MM.1S (cell line): ENCODE measurements around the gene ZNF81.
A peak's percentile ranks its signal among the peaks of the same experiment; 100 is the strongest.
"Not testable (repeated sequence)": the region's sequence is repeated elsewhere in the genome, so short reads cannot be mapped to it uniquely, and the experiment has no call there.

Experiments
- DNase-seq: peaks from one replicate; pipeline ENCODE4 v3.0.0-alpha.2; 2015
- H2AFZ ChIP-seq: fragments of 300-600 bp; sonication (generic); 2 replicates; pipeline ENCODE4 v1.6.0; 2016; ENCODE audit warnings: antibody characterized with exemption, low read length
- H3F3A ChIP-seq: fragments of 300-600 bp; sonication (generic); 2 replicates; pipeline ENCODE4 v1.6.1; 2016; ENCODE audit warnings: mild to moderate bottlenecking, antibody characterized with exemption, low read length, moderate library complexity, mixed read lengths; ENCODE audit not compliant: insufficient read depth
- H3K27ac ChIP-seq: fragments of 300-600 bp; sonication (generic); 2 replicates; pipeline ENCODE4 v1.5.1; 2016; ENCODE audit warnings: mild to moderate bottlenecking, low read length
- H3K27me3 ChIP-seq: fragments of 300-600 bp; sonication (generic); replicated peaks from 2 replicates; pipeline ENCODE4 v1.6.0; 2016; ENCODE audit warnings: low read length; ENCODE audit not compliant: insufficient read depth
- H3K36me3 ChIP-seq: fragments of 300-600 bp; sonication (generic); replicated peaks from 2 replicates; pipeline ENCODE4 v1.6.1; 2016; ENCODE audit warnings: mild to moderate bottlenecking, low read length, mixed read lengths; ENCODE audit not compliant: insufficient read depth
- H3K4me1 ChIP-seq: fragments of 300-600 bp; sonication (generic); 2 replicates; pipeline ENCODE4 v1.6.1; 2016; ENCODE audit warnings: low read length, mixed read lengths
- H3K4me2 ChIP-seq: fragments of 300-600 bp; sonication (generic); 2 replicates; pipeline ENCODE4 v1.6.0; 2016; ENCODE audit warnings: low read depth, low read length
- H3K4me3 ChIP-seq: fragments of 300-600 bp; sonication (generic); 2 replicates; pipeline ENCODE4 v1.5.1; 2016; ENCODE audit warnings: low read length, mixed read lengths
- H3K79me2 ChIP-seq: fragments of 300-600 bp; sonication (generic); 2 replicates; pipeline ENCODE4 v1.6.1; 2016; ENCODE audit warnings: mixed run types, low read length, mixed read lengths
- H3K9ac ChIP-seq: fragments of 300-600 bp; sonication (generic); 2 replicates; pipeline ENCODE4 v1.6.1; 2016; ENCODE audit warnings: low read length, mixed read lengths
- H3K9me2 ChIP-seq: fragments of 300-600 bp; sonication (generic); replicated peaks from 2 replicates; pipeline ENCODE4 v1.6.1; 2016; ENCODE audit warnings: mild to moderate bottlenecking, low read length, mixed read lengths; ENCODE audit not compliant: insufficient read depth
- H3K9me3 ChIP-seq: fragments of 300-600 bp; sonication (generic); replicated peaks from 2 replicates; pipeline ENCODE4 v1.6.1; 2016; ENCODE audit warnings: mild to moderate bottlenecking, low read length, mixed read lengths; ENCODE audit not compliant: insufficient read depth
- H4K20me1 ChIP-seq: fragments of 300-600 bp; sonication (generic); 2 replicates; pipeline ENCODE4 v1.6.1; 2016; ENCODE audit warnings: mild to moderate bottlenecking, low read length, moderate library complexity, mixed read lengths; ENCODE audit not compliant: insufficient read depth
- EZH2 ChIP-seq: fragments of 300-600 bp; sonication (generic); optimal IDR thresholded peaks from 2 replicates; pipeline ENCODE3; 2017; ENCODE audit warnings: low read depth, mild to moderate bottlenecking, antibody characterized with exemption, low read length, mixed read lengths
- EZH2phosphoT487 ChIP-seq: fragments of 300-600 bp; sonication (generic); IDR thresholded peaks from 2 replicates; pipeline ENCODE4 v1.6.1; 2018; ENCODE audit warnings: antibody characterized with exemption, low read length
- TF ChIP-seq, protein P1 (sequence below): fragments of 300-600 bp; sonication (generic); IDR thresholded peaks from 2 replicates; pipeline ENCODE4 v1.5.1; 2016; ENCODE audit warnings: antibody characterized with exemption, low read length, mixed read lengths

ZNF81 gene

DNA sequence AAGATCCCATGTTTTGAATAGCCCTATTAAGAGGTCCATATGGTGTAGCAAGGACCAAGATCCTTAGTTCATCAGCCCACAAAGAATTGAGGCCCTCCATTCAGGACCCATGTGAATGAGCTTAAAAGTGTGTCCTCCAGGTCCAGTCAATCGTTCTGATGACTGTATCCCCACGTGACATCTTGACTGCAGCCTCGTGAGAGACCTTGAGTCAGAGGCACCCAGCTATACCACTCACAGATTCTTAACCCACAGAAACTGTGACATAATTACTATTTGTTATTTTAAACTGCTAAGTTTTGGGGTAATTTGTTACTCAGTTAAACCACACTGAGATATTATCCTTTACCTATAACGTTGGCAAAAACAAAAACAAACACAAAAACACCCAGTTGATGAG lies 104.7 kb downstream of the ZNF81 start:
- peaks cover 23% of the 10 kb centered on the region for H3F3A ChIP-seq
- no peaks in the 10 kb centered on the region for H3K27me3 ChIP-seq
- DNase-seq: peak; percentile 71
- H3K9me2 ChIP-seq: no peaks in the 10 kb centered on the region
- H3K27ac ChIP-seq: peak overlapping the region; percentile 91
- H3K36me3 ChIP-seq: no peaks in the 10 kb centered on the region
- TF ChIP-seq, protein P1, sequence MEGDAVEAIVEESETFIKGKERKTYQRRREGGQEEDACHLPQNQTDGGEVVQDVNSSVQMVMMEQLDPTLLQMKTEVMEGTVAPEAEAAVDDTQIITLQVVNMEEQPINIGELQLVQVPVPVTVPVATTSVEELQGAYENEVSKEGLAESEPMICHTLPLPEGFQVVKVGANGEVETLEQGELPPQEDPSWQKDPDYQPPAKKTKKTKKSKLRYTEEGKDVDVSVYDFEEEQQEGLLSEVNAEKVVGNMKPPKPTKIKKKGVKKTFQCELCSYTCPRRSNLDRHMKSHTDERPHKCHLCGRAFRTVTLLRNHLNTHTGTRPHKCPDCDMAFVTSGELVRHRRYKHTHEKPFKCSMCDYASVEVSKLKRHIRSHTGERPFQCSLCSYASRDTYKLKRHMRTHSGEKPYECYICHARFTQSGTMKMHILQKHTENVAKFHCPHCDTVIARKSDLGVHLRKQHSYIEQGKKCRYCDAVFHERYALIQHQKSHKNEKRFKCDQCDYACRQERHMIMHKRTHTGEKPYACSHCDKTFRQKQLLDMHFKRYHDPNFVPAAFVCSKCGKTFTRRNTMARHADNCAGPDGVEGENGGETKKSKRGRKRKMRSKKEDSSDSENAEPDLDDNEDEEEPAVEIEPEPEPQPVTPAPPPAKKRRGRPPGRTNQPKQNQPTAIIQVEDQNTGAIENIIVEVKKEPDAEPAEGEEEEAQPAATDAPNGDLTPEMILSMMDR: no peak
- TF ChIP-seq EZH2phosphoT487 (no peak), EZH2 (no peak)
- peak overlapping the region; percentile 24; the same call in 1 of the 2 replicates for H3K9ac ChIP-seq
- H3K4me1 ChIP-seq: peaks cover 20% of the 10 kb centered on the region
- H3K9me3 ChIP-seq: no peaks in the 10 kb centered on the region
- no peaks in the 10 kb centered on the region for H4K20me1 ChIP-seq
- H3K79me2 ChIP-seq: no peaks in the 10 kb centered on the region
- H2AFZ ChIP-seq: peak overlapping the region; percentile 75; the same call in 1 of the 2 replicates
- no peak overlapping the region for H3K4me3 ChIP-seq
- peak overlapping the region; percentile 41 for H3K4me2 ChIP-seq

DNA sequence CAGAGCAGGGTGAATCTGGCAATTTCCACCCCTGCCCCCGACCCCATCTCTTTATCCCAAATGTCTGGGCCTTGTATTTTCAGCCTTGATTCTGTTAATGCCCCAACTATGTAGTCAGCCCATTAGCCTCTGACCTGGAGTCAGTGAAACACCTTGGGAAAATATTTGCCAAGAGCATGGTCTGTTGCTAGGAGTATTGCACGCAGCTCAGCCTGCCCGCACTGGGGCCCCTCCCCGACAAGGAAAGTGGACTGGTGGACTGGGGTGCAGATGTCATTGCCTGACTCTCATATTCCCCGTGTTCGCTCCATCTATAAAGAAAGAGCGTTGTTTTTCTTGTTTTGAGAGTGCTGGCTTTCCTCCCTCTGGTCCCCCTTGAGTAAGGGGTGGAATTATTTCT lies 118.6 kb downstream of the ZNF81 start:
- not testable (repeated sequence) for H3F3A ChIP-seq, H3K9me2 ChIP-seq, H3K27me3 ChIP-seq, H4K20me1 ChIP-seq, H3K4me3 ChIP-seq, H3K9ac ChIP-seq, H3K36me3 ChIP-seq, DNase-seq, H3K27ac ChIP-seq, H3K79me2 ChIP-seq, H3K4me1 ChIP-seq, H3K9me3 ChIP-seq, H2AFZ ChIP-seq, H3K4me2 ChIP-seq

DNA sequence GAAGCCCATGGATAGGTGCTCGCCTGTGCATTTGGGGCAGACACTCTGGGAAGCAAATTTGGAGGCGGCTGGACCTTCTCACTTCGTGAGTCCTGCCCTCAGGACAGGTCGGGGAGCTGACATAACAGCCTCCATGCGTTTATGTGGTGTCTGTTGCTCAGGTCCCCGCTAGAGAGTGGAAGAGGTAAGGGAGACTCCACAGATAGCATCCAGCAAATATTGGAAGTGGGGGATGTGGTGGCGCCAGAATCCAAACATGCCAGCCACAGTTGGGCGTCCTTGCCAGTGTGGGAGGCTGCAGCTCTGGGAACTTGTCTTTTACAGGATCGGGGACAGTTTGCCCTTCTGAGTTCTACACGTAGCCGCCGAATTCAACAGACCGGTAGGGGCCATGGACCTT lies 119.3 kb downstream of the ZNF81 start:
- DNase-seq: no peak
- Histone ChIP-seq H4K20me1 (no peaks in the 10 kb centered on the region), H3K4me2 (no peak overlapping the region), H3K9ac (no peak overlapping the region), H3F3A (no peaks in the 10 kb centered on the region), H3K27me3 (no peaks in the 10 kb centered on the region), H2AFZ (no peak overlapping the region), H3K4me3 (no peak overlapping the region), H3K36me3 (no peaks in the 10 kb centered on the region), H3K9me3 (no peaks in the 10 kb centered on the region), H3K4me1 (peaks cover 4% of the 10 kb centered on the region; the same call in 1 of the 2 replicates), H3K79me2 (no peaks in the 10 kb centered on the region), H3K9me2 (no peaks in the 10 kb centered on the region), H3K27ac (no peak overlapping the region)
- TF ChIP-seq EZH2 (no peak), EZH2phosphoT487 (no peak)
- TF ChIP-seq, protein P1: no peak

DNA sequence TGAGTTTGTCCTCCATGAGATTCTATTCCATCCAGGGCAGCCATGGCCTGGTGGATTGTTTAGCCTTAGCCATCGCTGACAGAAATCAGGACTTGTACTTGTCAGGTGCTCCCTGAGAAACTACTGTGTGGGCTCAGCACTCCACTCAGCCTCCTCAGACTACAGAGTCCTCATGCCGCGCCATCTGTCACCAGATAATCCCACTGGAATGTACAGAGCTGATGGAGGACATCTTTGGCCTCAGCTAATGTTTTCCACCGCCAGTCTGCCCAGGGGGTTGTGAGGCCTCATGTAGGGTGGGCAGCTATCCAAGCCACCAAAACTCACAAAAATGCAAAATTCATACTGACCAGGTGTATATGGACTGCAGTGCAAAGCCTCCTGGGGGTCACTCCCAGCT lies 121.5 kb downstream of the ZNF81 start:
- not testable (repeated sequence) for H2AFZ ChIP-seq, H3K36me3 ChIP-seq, H3K4me3 ChIP-seq, DNase-seq, H3K27ac ChIP-seq, H3F3A ChIP-seq, H3K9me2 ChIP-seq, H3K4me2 ChIP-seq, H3K9ac ChIP-seq, H3K4me1 ChIP-seq, H3K79me2 ChIP-seq, H3K27me3 ChIP-seq, H3K9me3 ChIP-seq, H4K20me1 ChIP-seq
